A549 (cell line): ENCODE results near the gene HSPB9. TPM values are rescaled to one million over a fixed set of nuclear protein-coding genes. Genes with fewer than 3 reads are reported as not detected.

ENCODE experiments used
- ATAC-seq, 2 experiments: fragments of 200-7000 bp in 1 of 2; fragments of >200 bp in 1 of 2; cut with Nextera tagmentation in 1 of 2; cut with Tn5 transposase in 1 of 2; 3 replicates each; pipeline versions ENCODE4 v1.8.0 to v1.9.1; 2018 to 2020; ENCODE audit warnings: mild to moderate bottlenecking in 1 of 2, moderate library complexity in 1 of 2
- CTCF ChIA-PET: fragments of 300-600 bp; sonication (Branson Sonifier 250); formaldehyde crosslinking; extraction: SDS; loops from one replicate; lab custom pipeline; 2021; ENCODE audit warnings: antibody characterized with exemption, inconsistent platforms; lab: Yijun Ruan, JAX
- POLR2A ChIA-PET: fragments of 350-600 bp; formaldehyde crosslinking; extraction: SDS; loops from one replicate; lab custom pipeline; 2021; ENCODE audit warnings: antibody characterized with exemption, inconsistent platforms; lab: Yijun Ruan, JAX
- DNase-seq, 2 experiments: peaks; one replicate each; pipeline versions ENCODE4 v3.0.0 to v3.0.0-alpha.2; 2011 to 2016; ENCODE audit warnings: low read depth in 1 of 2, low spot score in 1 of 2
- FAIRE-seq: peaks from 2 replicates; lab custom pipeline; 2011; peaks lifted over from hg19 to GRCh38; lab: Jason Lieb, UNC
- H3K27ac ChIP-seq, 2 experiments: fragments of >200 bp; sonication (Bioruptor Twin); formaldehyde crosslinking; 3 replicates each; pipeline ENCODE4 v1.5.1; 2016 to 2017
- H3K4me1 ChIP-seq: fragments of >200 bp; sonication (Bioruptor Twin); formaldehyde crosslinking; 3 replicates; pipeline ENCODE4 v1.6.1; 2016
- H3K4me2 ChIP-seq: fragments of >200 bp; sonication (Bioruptor Twin); formaldehyde crosslinking; 3 replicates; pipeline ENCODE4 v1.6.1; 2016
- H3K4me3 ChIP-seq: fragments of >200 bp; sonication (Bioruptor Twin); formaldehyde crosslinking; 3 replicates; pipeline ENCODE4 v1.5.1; 2016
- H3K9me3 ChIP-seq: fragments of >200 bp; sonication (Bioruptor Twin); formaldehyde crosslinking; 3 replicates; pipeline ENCODE4 v1.6.1; 2016
- BCL3 ChIP-seq: fragments of >200 bp; sonication (Bioruptor Twin); formaldehyde crosslinking; IDR thresholded peaks from 3 replicates; pipeline ENCODE4 v1.6.1; 2016
- BHLHE40 ChIP-seq: IDR thresholded peaks from 2 replicates; pipeline ENCODE4 v1.6.1; 2012; ENCODE audit warnings: low read depth, low read length, inconsistent platforms
- EHF ChIP-seq: fragments of 250-450 bp; sonication (Bioruptor Pico); IDR thresholded peaks from 2 replicates; pipeline ENCODE4 v1.5.0; 2020; ENCODE audit warnings: mild to moderate bottlenecking
- FOSL2 ChIP-seq, 2 experiments: fragments of 450-650 bp in 1 of 2; fragments of >200 bp in 1 of 2; sonication (Bioruptor Twin) in 1 of 2; formaldehyde crosslinking; IDR thresholded peaks; 2 replicates each; pipeline versions ENCODE4 v1.5.0 to v1.6.1; 2016 to 2020; ENCODE audit warnings: mild to moderate bottlenecking in 1 of 2, moderate library complexity in 1 of 2
- HOXA7 ChIP-seq: fragments of 250-450 bp; sonication (Bioruptor Pico); IDR thresholded peaks from 2 replicates; pipeline ENCODE4 v1.5.0; 2020; ENCODE audit warnings: mild to moderate bottlenecking, moderate library complexity
- HOXB5 ChIP-seq: fragments of 250-450 bp; sonication (Bioruptor Pico); IDR thresholded peaks from 2 replicates; pipeline ENCODE4 v1.5.0; 2020; ENCODE audit warnings: mild to moderate bottlenecking, moderate library complexity
- JUNB ChIP-seq: fragments of >200 bp; sonication (Bioruptor Twin); formaldehyde crosslinking; IDR thresholded peaks from 2 replicates; pipeline ENCODE4 v1.6.1; 2016
- NR3C1 ChIP-seq: fragments of >200 bp; sonication (Bioruptor Twin); formaldehyde crosslinking; IDR thresholded peaks from 3 replicates; pipeline ENCODE4 v1.6.1; 2017
- USF2 ChIP-seq: fragments of 450-650 bp; IDR thresholded peaks from 2 replicates; pipeline ENCODE4 v1.6.1; 2014; ENCODE audit warnings: antibody characterized with exemption
- ZNF302 ChIP-seq: fragments of 250-450 bp; sonication (Bioruptor Pico); IDR thresholded peaks from 2 replicates; pipeline ENCODE4 v1.9.0; 2021; ENCODE audit warnings: inconsistent platforms, mild to moderate bottlenecking, moderate library complexity
- ZSCAN20 ChIP-seq: fragments of 250-450 bp; sonication (Bioruptor Pico); IDR thresholded peaks from 2 replicates; pipeline ENCODE4 v1.8.0; 2022; ENCODE audit warnings: mild to moderate bottlenecking, moderate library complexity
- WGBS: methylation state at CpG from one replicate; pipeline ENCODE4 v1.1.6; 2017; ENCODE audit errors: missing lambda C conversion rate; 5-methylcytosine and 5-hydroxymethylcytosine counted together
- polyA plus RNA-seq, 4 experiments: library from polyadenylated mRNA; depleted of rRNA in 3 of 4; stranded (reverse); fragments of >200 nt; fragmentation: RNase III in 1 of 4; extraction: RNeasy Plus Mini Kit Qiagen cat#74134 plus additional on column Dnase treatment in 1 of 4; gene quantifications; 2 replicates in 3 of 4; 3 replicates in 1 of 4; pipeline ENCODE4 v1.2.3, GENCODE V29; 2011 to 2017
- TF ChIP-seq, protein P1 (sequence below): fragments of >200 bp; sonication (Bioruptor Twin); formaldehyde crosslinking; IDR thresholded peaks from 2 replicates; pipeline ENCODE4 v1.6.1; 2016
- TF ChIP-seq, protein P2 (sequence below): IDR thresholded peaks from 2 replicates; pipeline ENCODE4 v1.6.1; 2012

HSPB9 gene
- polyA plus RNA-seq, 2 of the 4 experiments (the other 2 are of a cell fraction), result 0.04 TPM; not detected in 1

DNA sequence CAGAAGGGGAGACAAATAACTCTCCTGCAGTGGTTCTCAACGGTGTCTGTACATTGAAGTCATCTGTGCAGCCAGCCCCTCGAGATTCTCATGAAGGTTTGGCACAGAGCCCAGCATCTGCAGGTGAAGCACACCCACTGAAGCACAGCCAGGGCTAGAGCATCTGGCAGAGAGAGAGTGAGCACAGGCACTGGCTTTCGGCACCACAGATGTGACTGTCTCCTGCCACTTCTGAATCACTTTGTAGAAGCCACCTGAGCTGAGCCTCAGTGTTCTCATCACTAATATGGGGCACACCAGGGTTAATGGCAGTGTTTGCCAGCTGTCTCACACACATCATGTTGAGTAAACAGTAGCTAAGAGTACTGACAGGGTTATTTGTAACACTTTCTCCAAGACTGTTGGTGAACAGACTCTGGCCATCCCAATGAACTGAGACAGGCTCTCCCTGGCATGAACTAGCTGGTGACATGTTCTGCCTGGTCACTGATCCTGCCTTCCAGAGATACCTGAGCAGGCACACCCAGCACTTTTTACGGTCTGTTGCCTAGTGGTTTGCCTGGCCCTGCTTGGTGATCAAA lies 10.9 kb downstream of the HSPB9 start (continued):
- TF ChIP-seq NR3C1 (no peak), USF2 (no peak)

DNA sequence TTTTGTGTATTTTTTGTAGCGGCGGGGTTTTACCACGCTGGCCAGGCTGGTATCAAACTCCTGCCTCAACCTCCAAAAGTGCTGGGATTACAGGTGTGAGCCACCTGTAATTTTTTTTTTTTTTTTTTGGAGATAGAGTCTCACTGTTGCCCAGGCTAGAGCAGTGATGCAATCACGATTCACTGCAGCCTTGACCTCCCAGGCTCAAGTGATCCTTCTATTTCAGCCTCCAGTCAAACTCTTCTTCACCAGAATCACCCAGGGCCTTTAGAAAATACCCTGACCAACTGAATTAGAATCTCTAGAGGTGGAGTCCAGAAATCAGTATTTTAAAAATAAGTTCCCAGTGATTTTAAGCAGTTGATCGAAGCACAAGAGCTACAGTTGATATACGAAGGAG lies 12.5 kb downstream of the HSPB9 start:
- no peak for ATAC-seq
- DNase-seq, result no peak
- ChIA-PET CTCF (interaction anchor here (1.1 to 4.2 kb wide), 11 partner anchors 7 to 392 kb away, joined by 3 to 15 read pairs (median 5); partner anchors contain the start of genes HSPB9, KCNH4, NKIRAS2 and STAT3), POLR2A (interaction anchor here (0.6 to 1.0 kb wide), 2 partner anchors 14 to 316 kb away, joined by 3 to 4 read pairs; partner anchors contain the start of gene KAT2A)
- WGBS, result 88% methylated on average over 6 of the region's 6 CpGs
- FAIRE-seq, result no peak
- H3K4me1 ChIP-seq, result peaks cover 37% of the 10 kb centered on the region
- peak overlapping the region; percentile 41 to 68; a peak in 5 of 6 replicates for H3K27ac ChIP-seq
- no peak for TF ChIP-seq ZNF302 (CRISPR knock-in tag)
- TF ChIP-seq, protein P1, sequence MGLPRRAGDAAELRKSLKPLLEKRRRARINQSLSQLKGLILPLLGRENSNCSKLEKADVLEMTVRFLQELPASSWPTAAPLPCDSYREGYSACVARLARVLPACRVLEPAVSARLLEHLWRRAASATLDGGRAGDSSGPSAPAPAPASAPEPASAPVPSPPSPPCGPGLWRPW, result no peak
- TF ChIP-seq HOXA7 (CRISPR knock-in tag), result no peak
- TF ChIP-seq ZSCAN20 (CRISPR knock-in tag), result no peak
- no peak for TF ChIP-seq BCL3
- TF ChIP-seq EHF (CRISPR knock-in tag), result no peak
- H3K9me3 ChIP-seq, result no peaks in the 10 kb centered on the region
- H3K4me3 ChIP-seq, result no peak overlapping the region
- peak overlapping the region; percentile 36 for H3K4me2 ChIP-seq

DNA sequence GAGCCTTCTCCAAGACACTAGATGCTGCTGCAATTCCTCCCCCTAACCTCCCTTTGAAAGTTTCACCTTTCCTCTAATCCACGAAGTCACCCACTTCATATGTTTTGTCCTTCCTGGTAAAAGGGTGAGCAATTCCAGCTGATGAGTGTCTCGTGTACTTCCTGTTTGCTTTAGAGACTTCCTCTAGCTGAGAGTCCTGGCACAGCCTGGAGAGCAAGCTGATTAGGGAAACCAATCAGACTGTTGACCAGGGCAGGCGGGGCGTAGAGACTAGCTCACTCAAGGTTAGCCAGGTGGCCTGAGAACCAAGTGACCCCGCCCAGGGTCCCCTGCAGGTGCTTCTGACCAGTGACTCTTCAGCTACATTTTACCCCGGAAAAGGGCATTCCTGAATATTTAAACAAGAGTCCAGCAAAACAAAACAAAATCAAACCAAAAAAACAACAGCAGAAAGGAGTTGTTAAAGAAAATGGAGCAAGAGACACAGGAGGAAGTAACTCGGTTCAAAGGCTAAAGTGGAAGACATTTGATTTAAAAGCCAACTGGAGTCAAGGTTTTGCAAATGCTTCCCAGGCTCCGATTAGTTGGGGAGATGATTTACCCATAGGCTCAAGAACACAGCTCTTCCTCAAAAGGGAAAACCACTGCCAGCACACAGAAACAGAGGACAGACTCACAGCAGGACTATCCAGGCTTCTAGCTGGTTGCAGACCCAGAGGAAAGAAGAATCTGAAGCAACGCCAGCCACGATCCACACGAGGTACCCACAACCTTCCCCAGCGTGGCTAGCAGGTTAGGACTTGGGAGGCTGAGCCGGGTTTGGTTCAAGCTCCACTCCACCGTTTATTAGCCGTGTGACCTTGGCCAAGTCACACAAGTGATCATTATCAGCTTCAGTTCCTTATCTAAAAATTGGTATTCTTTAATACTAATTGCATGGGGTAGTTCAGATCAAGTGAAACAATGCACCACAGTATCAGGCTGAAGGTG lies 13.4 kb downstream of the HSPB9 start:
- H3K4me2 ChIP-seq, result peak overlapping the region; percentile 36
- ChIA-PET POLR2A (interaction anchor here (0.6 to 1.0 kb wide), 3 partner anchors 15 to 317 kb away, joined by 3 to 4 read pairs (median 3); partner anchors contain the start of genes KAT2A and ODAD4), CTCF (interaction anchor here (0.6 to 4.2 kb wide), 14 partner anchors 10 to 630 kb away, joined by 3 to 15 read pairs (median 4); partner anchors contain the start of genes HSPB9, KAT2A, KCNH4 and NKIRAS2)
- peak overlapping the region; percentile 41 to 68; a peak in 5 of 6 replicates for H3K27ac ChIP-seq
- 55% methylated on average over 14 of the region's 15 CpGs for WGBS
- H3K9me3 ChIP-seq, result no peaks in the 10 kb centered on the region
- DNase-seq (peak; percentile 76 to 77), ATAC-seq (peak; percentile 71 to 85), FAIRE-seq (peak; percentile 39)
- peaks cover 37% of the 10 kb centered on the region for H3K4me1 ChIP-seq
- no peak overlapping the region for H3K4me3 ChIP-seq
- TF ChIP-seq USF2 (no peak), JUNB (no peak), HOXB5 (CRISPR knock-in tag) (no peak), BHLHE40 (0 out of 2 replicates have a peak, but pooled peaks have one; percentile 20), FOSL2 (IDR thresholded peaks at IDR 0.05) (no peak), FOSL2 (CRISPR knock-in tag; IDR thresholded peaks at IDR 0.05) (peak; percentile 48)
- TF ChIP-seq, protein P2, sequence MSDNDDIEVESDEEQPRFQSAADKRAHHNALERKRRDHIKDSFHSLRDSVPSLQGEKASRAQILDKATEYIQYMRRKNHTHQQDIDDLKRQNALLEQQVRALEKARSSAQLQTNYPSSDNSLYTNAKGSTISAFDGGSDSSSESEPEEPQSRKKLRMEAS, result peak; percentile 23; the same call in 1 of the 2 replicates
